Hepatocyte (in vitro differentiated cells): ENCODE results near the gene TEX50. TPM values are rescaled to one million over a fixed set of nuclear protein-coding genes. Genes with fewer than 3 reads are reported as not detected.
"Not testable (repeated sequence)": the region's sequence is repeated elsewhere in the genome, so short reads cannot be mapped to it uniquely, and the experiment has no call there.

Experiments
- DNase-seq: peaks from one replicate; pipeline ENCODE4 v3.0.0-alpha.2; 2016; ENCODE audit warnings: low spot score
- H2AFZ ChIP-seq: fragments of 200-600 bp; sonication (generic); 2 replicates; pipeline ENCODE4 v1.6.0; 2016; ENCODE audit warnings: antibody characterized with exemption, mild to moderate bottlenecking
- H3K27ac ChIP-seq: fragments of 200-600 bp; sonication (generic); 2 replicates; pipeline ENCODE4 v1.5.1; 2016; ENCODE audit warnings: mild to moderate bottlenecking
- H3K27me3 ChIP-seq: fragments of 200-600 bp; sonication (generic); 2 replicates; pipeline ENCODE4 v1.6.1; 2016
- H3K36me3 ChIP-seq: fragments of 200-600 bp; sonication (generic); replicated peaks from 2 replicates; pipeline ENCODE4 v1.5.1; 2016; ENCODE audit warnings: low read depth; ENCODE audit not compliant: insufficient read depth
- H3K4me1 ChIP-seq: fragments of 200-600 bp; sonication (generic); 2 replicates; pipeline ENCODE4 v1.5.1; 2016; ENCODE audit warnings: mild to moderate bottlenecking, moderate library complexity; ENCODE audit not compliant: insufficient read depth
- H3K4me2 ChIP-seq: fragments of 200-600 bp; sonication (generic); 2 replicates; pipeline ENCODE4 v1.6.0; 2016
- H3K4me3 ChIP-seq: fragments of 200-600 bp; sonication (generic); 2 replicates; pipeline ENCODE4 v1.5.1; 2016; ENCODE audit warnings: mild to moderate bottlenecking
- H3K79me2 ChIP-seq: fragments of 200-600 bp; sonication (generic); 2 replicates; pipeline ENCODE4 v1.6.0; 2017; ENCODE audit warnings: mild to moderate bottlenecking
- H3K9me2 ChIP-seq: fragments of 200-600 bp; sonication (generic); replicated peaks from 2 replicates; pipeline ENCODE4 v1.6.0; 2017; ENCODE audit warnings: mild to moderate bottlenecking; ENCODE audit not compliant: insufficient read depth
- H3K9me3 ChIP-seq: fragments of 200-600 bp; sonication (generic); 2 replicates; pipeline ENCODE4 v1.5.1; 2016; ENCODE audit warnings: low read depth, mild to moderate bottlenecking
- H4K20me1 ChIP-seq: fragments of 200-600 bp; sonication (generic); 2 replicates; pipeline ENCODE4 v1.6.0; 2016; ENCODE audit warnings: mild to moderate bottlenecking; ENCODE audit not compliant: insufficient read depth, poor library complexity, severe bottlenecking
- CTCF ChIP-seq: fragments of 200-600 bp; sonication (generic); IDR thresholded peaks from 2 replicates; pipeline ENCODE4 v1.5.1; 2016; ENCODE audit warnings: antibody characterized with exemption, mild to moderate bottlenecking; ENCODE audit not compliant: poor library complexity
- EZH2 ChIP-seq: fragments of 200-600 bp; sonication (generic); IDR thresholded peaks from 2 replicates; pipeline ENCODE4 v1.6.1; 2016; ENCODE audit warnings: antibody characterized with exemption, mild to moderate bottlenecking, borderline replicate concordance
- EZH2phosphoT487 ChIP-seq: fragments of 200-600 bp; sonication (generic); IDR thresholded peaks from one replicate; pipeline ENCODE4 v1.6.1; 2018; ENCODE audit warnings: antibody characterized with exemption, mild to moderate bottlenecking, low read depth, moderate library complexity; ENCODE audit not compliant: unreplicated experiment, severe bottlenecking
- WGBS: methylation state at CpG from one replicate; pipeline ENCODE4 v1.1.6; 2016; ENCODE audit warnings: low lambda C conversion rate; ENCODE audit errors: missing lambda C conversion rate; 5-methylcytosine and 5-hydroxymethylcytosine counted together
- polyA plus RNA-seq: library from polyadenylated mRNA; unstranded; fragments of >200 nt; fragmentation: Nextera tagmentation; extraction: Ambion mirVana; gene quantifications from 2 replicates; pipeline ENCODE4 v1.2.1, GENCODE V29; 2016
- total RNA-seq: library from RNA; depleted of rRNA; stranded (reverse); fragments of >200 nt; gene quantifications from 2 replicates; pipeline ENCODE4 v1.2.3, GENCODE V29; 2014

Gene TEX50
- total and polyA plus RNA-seq, 2 experiments from 2014 or later = not detected

GRCh38 chr1:173682184-173682583 lies 47.0 kb downstream of the TEX50 start:
- TF ChIP-seq EZH2 (no peak), EZH2phosphoT487 (no peak), CTCF (no peak)
- H2AFZ ChIP-seq = no peak overlapping the region

GRCh38 chr1:173683838-173684237 lies 48.7 kb downstream of the TEX50 start:
- not testable (repeated sequence) for H4K20me1 ChIP-seq, H3K9me3 ChIP-seq, H3K79me2 ChIP-seq, H3K36me3 ChIP-seq, H3K27me3 ChIP-seq, H2AFZ ChIP-seq, H3K4me2 ChIP-seq, H3K4me1 ChIP-seq, H3K27ac ChIP-seq, DNase-seq, H3K9me2 ChIP-seq, H3K4me3 ChIP-seq
- 83% methylated on average over 4 of the region's 4 CpGs for WGBS

More at GRCh38 chr1:173682184-173682583, 47.0 kb downstream of the TEX50 start:
- Histone ChIP-seq H3K4me2 (no peak overlapping the region), H3K9me2 (no peaks in the 10 kb centered on the region), H3K79me2 (no peaks in the 10 kb centered on the region), H3K4me1 (no peaks in the 10 kb centered on the region), H3K36me3 (no peaks in the 10 kb centered on the region), H3K9me3 (peaks cover 3% of the 10 kb centered on the region), H3K27me3 (no peaks in the 10 kb centered on the region), H4K20me1 (no peaks in the 10 kb centered on the region), H3K27ac (no peak overlapping the region), H3K4me3 (no peak overlapping the region)
- no peak for DNase-seq

GRCh38 chr1:173685121-173685520 lies 50.0 kb downstream of the TEX50 start:
- not testable (repeated sequence) for H4K20me1 ChIP-seq, H3K36me3 ChIP-seq, H3K27ac ChIP-seq, H3K9me3 ChIP-seq, H3K79me2 ChIP-seq, H3K9me2 ChIP-seq, H3K4me1 ChIP-seq, H3K4me3 ChIP-seq, H3K27me3 ChIP-seq, H3K4me2 ChIP-seq, H2AFZ ChIP-seq, DNase-seq
- WGBS = 80% methylated on average over 3 of the region's 3 CpGs

Other genes starting within 250 kb of the TEX50 start
- 350 and 371 TPM in 2 replicates for gene PRDX6, start 158.0 kb upstream of the TEX50 start, total RNA-seq
- gene PRDX6, start 158.0 kb upstream of the TEX50 start, polyA plus RNA-seq = 400 and 401 TPM in 2 replicates
- 0.77 TPM in 1 of 2 replicates, not detected in the other for gene SLC9C2, start 32.3 kb upstream of the TEX50 start, total RNA-seq
- 0.71 and 1.1 TPM in 2 replicates for gene SLC9C2, start 32.3 kb upstream of the TEX50 start, polyA plus RNA-seq
- 0.10 TPM in 1 of 2 replicates, not detected in the other for gene ANKRD45, start 34.5 kb downstream of the TEX50 start, total RNA-seq
- 1.0 and 2.2 TPM in 2 replicates for gene ANKRD45, start 34.5 kb downstream of the TEX50 start, polyA plus RNA-seq
- gene KLHL20, start 79.6 kb downstream of the TEX50 start, total RNA-seq = 23.1 and 24.2 TPM in 2 replicates
- 10.0 and 15.6 TPM in 2 replicates for gene KLHL20, start 79.6 kb downstream of the TEX50 start, polyA plus RNA-seq
- 17.4 and 17.7 TPM in 2 replicates for gene DARS2, start 189.3 kb downstream of the TEX50 start, total RNA-seq
- gene DARS2, start 189.3 kb downstream of the TEX50 start, polyA plus RNA-seq = 9.5 and 13.1 TPM in 2 replicates
- 6.1 and 8.4 TPM in 2 replicates for gene CENPL, start 189.5 kb downstream of the TEX50 start, total RNA-seq
- gene CENPL, start 189.5 kb downstream of the TEX50 start, polyA plus RNA-seq = 4.2 and 5.8 TPM in 2 replicates
- 495 and 553 TPM in 2 replicates for gene GAS5, start 232.7 kb downstream of the TEX50 start, total RNA-seq
- 162 and 174 TPM in 2 replicates for gene GAS5, start 232.7 kb downstream of the TEX50 start, polyA plus RNA-seq
- gene ZBTB37, start 233.0 kb downstream of the TEX50 start, total RNA-seq = 9.2 and 9.3 TPM in 2 replicates
- gene ZBTB37, start 233.0 kb downstream of the TEX50 start, polyA plus RNA-seq = 0.99 and 1.0 TPM in 2 replicates